ENCODE measurements around the gene NR5A1. TPM values are rescaled to one million over a fixed set of nuclear protein-coding genes. Genes with fewer than 3 reads are reported as not detected.
A peak's percentile ranks its signal among the peaks of the same experiment; 100 is the strongest.

NR5A1 gene
- total RNA-seq, 2 experiments from 2014 or later = not detected

- Mint-ChIP-seq H3K27ac (no peak overlapping the region), H3K27me3 (no peaks in the 10 kb centered on the region), H3K4me3 (no peak overlapping the region), H3K9me3 (ENCODE audit: low read depth) (no peaks in the 10 kb centered on the region), H3K4me1 (no peaks in the 10 kb centered on the region), H3K36me3 (no peaks in the 10 kb centered on the region)
- ATAC-seq = no peak
- DNase-seq = no peak
- CTCF ChIA-PET = no interaction called here
Observed at GRCh38 chr9:124490004-124490403, 17.2 kb downstream of the NR5A1 start.

GRCh38 chr9:124489222-124489621 lies 18.0 kb downstream of the NR5A1 start:
- no peaks in the 10 kb centered on the region for H3K27me3 Mint-ChIP-seq
- H3K4me1 Mint-ChIP-seq = no peaks in the 10 kb centered on the region
- no peak for ATAC-seq
- no peaks in the 10 kb centered on the region for H3K36me3 Mint-ChIP-seq
- H3K27ac Mint-ChIP-seq = no peak overlapping the region
- H3K9me3 Mint-ChIP-seq (ENCODE audit: low read depth) = no peaks in the 10 kb centered on the region
- H3K4me3 Mint-ChIP-seq = no peak overlapping the region
- CTCF ChIA-PET = interaction anchor here (1.4 kb wide), 1 partner anchor 69 kb away, joined by 4 read pairs; no protein-coding TSS in a partner anchor
- no peak for DNase-seq

DNA sequence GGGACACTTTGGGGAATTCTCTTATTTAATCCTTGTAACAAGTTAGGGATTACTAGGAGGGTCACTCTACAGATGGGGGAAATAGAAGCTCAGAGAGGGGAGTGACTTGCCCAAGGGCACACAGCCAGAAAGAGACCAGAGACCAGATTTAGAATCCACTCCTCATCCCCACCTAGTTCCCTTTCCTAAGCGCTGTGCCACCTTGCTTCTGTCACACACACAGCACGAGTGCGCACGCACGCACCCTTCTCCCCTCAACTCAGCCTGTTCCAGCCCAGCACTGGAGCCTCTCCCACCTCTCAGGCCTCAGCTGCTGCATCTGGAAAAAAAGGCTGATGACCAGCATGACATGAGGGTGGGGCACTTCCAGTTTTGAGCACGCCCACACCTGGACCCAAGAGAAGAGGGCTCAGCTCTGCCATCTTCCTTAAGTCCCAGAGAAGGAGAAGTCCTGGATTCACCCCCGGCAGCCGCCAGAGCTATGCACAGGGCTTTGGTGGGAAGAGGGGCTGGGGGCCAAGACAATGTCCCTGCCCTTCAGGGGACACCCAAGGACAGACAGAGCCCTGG lies 18.5 kb downstream of the NR5A1 start:
- H3K4me1 Mint-ChIP-seq = no peaks in the 10 kb centered on the region
- H3K27ac Mint-ChIP-seq = no peak overlapping the region
- no peaks in the 10 kb centered on the region for H3K27me3 Mint-ChIP-seq
- no peaks in the 10 kb centered on the region for H3K9me3 Mint-ChIP-seq (ENCODE audit: low read depth)
- DNase-seq = no peak
- CTCF ChIA-PET = interaction anchor here (1.4 kb wide), 1 partner anchor 68 kb away, joined by 4 read pairs; no protein-coding TSS in a partner anchor
- no peaks in the 10 kb centered on the region for H3K36me3 Mint-ChIP-seq
- H3K4me3 Mint-ChIP-seq = no peak overlapping the region
- ATAC-seq = no peak

DNA sequence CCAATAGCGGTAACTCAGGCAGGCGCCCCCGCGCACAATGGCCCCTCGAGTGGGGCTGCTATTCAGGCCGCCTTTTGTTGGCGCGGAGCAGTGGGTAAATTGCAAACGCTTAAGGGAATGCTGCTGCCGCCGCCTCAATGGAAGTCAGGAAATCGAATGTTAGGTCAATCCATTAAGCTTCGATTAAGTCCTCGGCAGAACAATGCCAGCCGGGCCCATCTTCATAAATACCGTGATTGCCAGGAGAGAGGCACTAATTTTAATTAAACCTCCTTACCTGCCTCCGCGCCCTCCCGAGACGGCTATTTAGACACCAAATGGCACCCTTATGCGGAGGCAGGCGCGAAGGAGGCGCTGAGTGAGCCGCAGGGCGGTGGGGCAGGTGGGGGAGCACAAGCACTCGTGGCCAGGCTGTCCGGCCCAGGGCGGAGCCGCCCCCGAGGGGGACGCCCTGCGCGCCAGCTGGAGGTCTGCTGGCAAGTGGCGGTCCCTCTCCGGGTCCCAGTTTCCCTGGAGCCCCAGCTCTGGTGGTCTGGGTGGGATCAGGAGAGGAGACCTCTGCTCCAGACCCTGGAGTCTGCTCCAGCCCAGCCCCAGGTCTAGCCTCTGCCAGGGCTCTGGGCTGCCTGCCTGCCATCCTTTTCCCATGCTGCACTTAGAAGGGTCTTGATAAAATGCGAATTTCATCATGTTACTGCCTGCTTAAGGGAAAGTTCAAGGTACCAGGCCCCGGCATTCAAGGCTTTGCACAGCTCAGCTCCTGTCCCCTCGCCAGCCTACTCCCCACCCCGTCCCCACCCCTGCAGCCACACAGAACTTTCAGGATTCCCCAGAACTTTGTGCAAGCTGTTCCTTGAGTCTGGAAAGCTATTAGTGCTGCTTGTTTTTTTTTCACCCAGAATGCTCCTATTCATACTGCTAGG lies 19.7 kb downstream of the NR5A1 start:
- Mint-ChIP-seq H3K4me3 (no peak overlapping the region), H3K9me3 (ENCODE audit: low read depth) (no peaks in the 10 kb centered on the region), H3K4me1 (no peaks in the 10 kb centered on the region), H3K36me3 (no peaks in the 10 kb centered on the region), H3K27ac (no peak overlapping the region), H3K27me3 (no peaks in the 10 kb centered on the region)
- CTCF ChIA-PET = interaction anchor here (1.4 kb wide), 1 partner anchor 67 kb away, joined by 4 read pairs; no protein-coding TSS in a partner anchor
- no peak for ATAC-seq
- no peak for DNase-seq

- H3K36me3 Mint-ChIP-seq = no peaks in the 10 kb centered on the region
- ATAC-seq = no peak
- no peaks in the 10 kb centered on the region for H3K4me1 Mint-ChIP-seq
- CTCF ChIA-PET = no interaction called here
- DNase-seq = no peak
- H3K4me3 Mint-ChIP-seq = no peak overlapping the region
- no peaks in the 10 kb centered on the region for H3K27me3 Mint-ChIP-seq
- H3K27ac Mint-ChIP-seq = no peak overlapping the region
- no peaks in the 10 kb centered on the region for H3K9me3 Mint-ChIP-seq (ENCODE audit: low read depth)
Observed at GRCh38 chr9:124486778-124487259, 20.4 kb downstream of the NR5A1 start.

- Mint-ChIP-seq H3K36me3 (no peaks in the 10 kb centered on the region), H3K4me3 (no peak overlapping the region), H3K27me3 (no peaks in the 10 kb centered on the region), H3K27ac (no peak overlapping the region), H3K4me1 (no peaks in the 10 kb centered on the region), H3K9me3 (ENCODE audit: low read depth) (no peaks in the 10 kb centered on the region)
- CTCF ChIA-PET = no interaction called here
- DNase-seq = no peak
- ATAC-seq = no peak
Observed at GRCh38 chr9:124485936-124486335, 21.3 kb downstream of the NR5A1 start.

- DNase-seq = no peak
- CTCF ChIA-PET = no interaction called here
- Mint-ChIP-seq H3K9me3 (ENCODE audit: low read depth) (no peaks in the 10 kb centered on the region), H3K27me3 (peaks cover under 1% of the 10 kb centered on the region), H3K27ac (no peak overlapping the region), H3K4me3 (no peak overlapping the region), H3K36me3 (no peaks in the 10 kb centered on the region), H3K4me1 (no peaks in the 10 kb centered on the region)
- no peak for ATAC-seq
Observed at GRCh38 chr9:124485201-124485600, 22.0 kb downstream of the NR5A1 start.

- H3K27ac Mint-ChIP-seq = no peak overlapping the region
- H3K4me3 Mint-ChIP-seq = no peak overlapping the region
- H3K4me1 Mint-ChIP-seq = no peaks in the 10 kb centered on the region
Observed at GRCh38 chr9:124483481-124483880, 23.7 kb downstream of the NR5A1 start.

GRCh38 chr9:124482431-124483031 lies 24.7 kb downstream of the NR5A1 start:
- H3K9me3 Mint-ChIP-seq (ENCODE audit: low read depth) = no peaks in the 10 kb centered on the region
- no peaks in the 10 kb centered on the region for H3K36me3 Mint-ChIP-seq

More at GRCh38 chr9:124483481-124483880, 23.7 kb downstream of the NR5A1 start:
- Mint-ChIP-seq H3K27me3 (peaks cover 10% of the 10 kb centered on the region), H3K36me3 (no peaks in the 10 kb centered on the region), H3K9me3 (ENCODE audit: low read depth) (no peaks in the 10 kb centered on the region)
- DNase-seq (no peak), ATAC-seq (no peak)
- CTCF ChIA-PET = no interaction called here

DNA sequence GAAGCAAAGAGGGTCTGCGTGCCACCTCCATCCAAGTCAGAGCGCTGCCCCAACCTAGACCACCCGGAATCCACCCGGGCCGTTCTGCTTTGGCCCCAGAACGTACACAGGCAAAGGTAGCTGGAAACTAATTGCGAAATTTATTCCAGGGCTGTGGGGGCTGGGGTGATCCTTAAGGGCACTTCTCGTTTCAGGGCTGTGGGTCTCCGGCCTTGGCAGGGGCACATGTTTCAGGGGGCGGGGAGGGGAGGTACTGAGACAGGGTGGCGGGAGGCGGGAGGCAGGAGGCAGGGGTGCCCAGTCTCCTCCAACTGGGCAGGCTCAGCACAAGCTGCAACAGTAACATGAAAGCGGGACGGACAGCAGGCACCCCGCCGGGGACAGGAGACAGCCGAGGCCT lies 26.1 kb downstream of the NR5A1 start:
- Mint-ChIP-seq H3K27me3 (peaks cover 14% of the 10 kb centered on the region), H3K27ac (no peak overlapping the region), H3K4me1 (no peaks in the 10 kb centered on the region), H3K4me3 (no peak overlapping the region), H3K36me3 (no peaks in the 10 kb centered on the region), H3K9me3 (ENCODE audit: low read depth) (no peaks in the 10 kb centered on the region)
- ATAC-seq (no peak), DNase-seq (no peak)
- CTCF ChIA-PET = interaction anchor here (1.1 kb wide), 1 partner anchor 61 kb away, joined by 4 read pairs; no protein-coding TSS in a partner anchor

More at GRCh38 chr9:124482431-124483031, 24.7 kb downstream of the NR5A1 start:
- ATAC-seq = no peak
- no peaks in the 10 kb centered on the region for H3K4me1 Mint-ChIP-seq
- CTCF ChIA-PET = no interaction called here
- no peak for DNase-seq
- H3K27ac Mint-ChIP-seq = no peak overlapping the region
- H3K4me3 Mint-ChIP-seq = no peak overlapping the region
- peaks cover 14% of the 10 kb centered on the region for H3K27me3 Mint-ChIP-seq

DNA sequence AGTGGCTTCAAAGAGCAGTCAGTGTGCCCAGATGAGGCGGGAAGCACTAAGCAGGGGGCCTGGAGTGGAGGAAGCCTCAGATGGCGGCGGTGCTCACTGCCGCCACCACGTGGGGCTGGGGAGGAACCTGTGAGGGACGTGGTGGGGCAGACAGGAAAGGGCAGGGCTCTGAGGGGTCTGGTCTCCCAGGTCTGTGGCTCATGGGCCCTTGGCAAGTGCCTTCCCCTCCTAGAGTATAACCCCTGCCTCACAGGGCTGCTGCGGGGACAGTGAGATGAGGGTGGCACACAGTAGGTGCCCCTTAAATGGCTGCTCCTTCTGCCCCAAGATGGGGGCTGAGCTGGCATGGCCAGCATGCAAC lies 26.6 kb downstream of the NR5A1 start:
- DNase-seq = no peak
- Mint-ChIP-seq H3K36me3 (no peaks in the 10 kb centered on the region), H3K4me3 (no peak overlapping the region), H3K9me3 (ENCODE audit: low read depth) (no peaks in the 10 kb centered on the region), H3K27me3 (peaks cover 14% of the 10 kb centered on the region), H3K4me1 (no peaks in the 10 kb centered on the region), H3K27ac (no peak overlapping the region)
- CTCF ChIA-PET = interaction anchor here (1.1 kb wide), 1 partner anchor 60 kb away, joined by 4 read pairs; no protein-coding TSS in a partner anchor
- ATAC-seq = peak; percentile 58

GRCh38 chr9:124479947-124480620 lies 27.1 kb downstream of the NR5A1 start:
- CTCF ChIA-PET = interaction anchor here (1.1 kb wide), 1 partner anchor 60 kb away, joined by 4 read pairs; no protein-coding TSS in a partner anchor
- H3K4me3 Mint-ChIP-seq = no peak overlapping the region
- DNase-seq = no peak
- H3K4me1 Mint-ChIP-seq = no peaks in the 10 kb centered on the region
- H3K27ac Mint-ChIP-seq = no peak overlapping the region
- H3K36me3 Mint-ChIP-seq = no peaks in the 10 kb centered on the region
- peaks cover 14% of the 10 kb centered on the region for H3K27me3 Mint-ChIP-seq
- H3K9me3 Mint-ChIP-seq (ENCODE audit: low read depth) = no peaks in the 10 kb centered on the region
- ATAC-seq = no peak

- no peak overlapping the region for H3K27ac Mint-ChIP-seq
- ATAC-seq (no peak), DNase-seq (no peak)
- no peaks in the 10 kb centered on the region for H3K4me1 Mint-ChIP-seq
- CTCF ChIA-PET = no interaction called here
- no peak overlapping the region for H3K4me3 Mint-ChIP-seq
- peaks cover 14% of the 10 kb centered on the region for H3K27me3 Mint-ChIP-seq
- H3K9me3 Mint-ChIP-seq (ENCODE audit: low read depth) = no peaks in the 10 kb centered on the region
- H3K36me3 Mint-ChIP-seq = no peaks in the 10 kb centered on the region
Observed at GRCh38 chr9:124479371-124479770, 27.8 kb downstream of the NR5A1 start.
